CD14-positive monocyte (primary cell): ENCODE data around the gene AP2M1. TPM values are rescaled to one million over a fixed set of nuclear protein-coding genes. Genes with fewer than 3 reads are reported as not detected.
A peak's percentile ranks its signal among the peaks of the same experiment; 100 is the strongest.

Source experiments
- DNase-seq, 3 donors: peaks; one replicate each; pipeline ENCODE4 v3.0.0-alpha.2; 2011 to 2022
- H2AFZ ChIP-seq: 2 replicates; pipeline ENCODE4 v1.6.0; 2012; ENCODE audit warnings: mild to moderate bottlenecking, low read depth, low read length, inconsistent platforms; ENCODE audit not compliant: insufficient read depth, poor library complexity, severe bottlenecking
- H3K27ac ChIP-seq, 2 donors: 1 replicate in 1 of 2; 2 replicates in 1 of 2; pipeline ENCODE4 v1.5.1; 2012 to 2013; ENCODE audit warnings: low read length in 2 of 2, control low read depth in 1 of 2, inconsistent platforms in 1 of 2, low read depth in 1 of 2, mild to moderate bottlenecking in 1 of 2
- H3K27me3 ChIP-seq, 2 donors: one replicate each; pipeline versions ENCODE4 v1.6.0 to v1.6.1; 2011 to 2013; ENCODE audit warnings: low read length in 2 of 2; ENCODE audit not compliant: control insufficient read depth in 2 of 2, insufficient read depth in 2 of 2
- H3K36me3 ChIP-seq, 2 donors: replicated peaks in 1 of 2; 1 replicate in 1 of 2; 2 replicates in 1 of 2; pipeline versions ENCODE4 v1.5.1 to v1.6.1; 2012 to 2013; ENCODE audit warnings: low read length in 2 of 2, control low read depth in 1 of 2, inconsistent platforms in 1 of 2, mild to moderate bottlenecking in 1 of 2; ENCODE audit not compliant: insufficient read depth in 2 of 2, control insufficient read depth in 1 of 2
- H3K4me1 ChIP-seq, 2 donors: 1 replicate in 1 of 2; 2 replicates in 1 of 2; pipeline versions ENCODE4 v1.5.1 to v1.6.1; 2012 to 2013; ENCODE audit warnings: low read length in 2 of 2, control low read depth in 1 of 2, inconsistent platforms in 1 of 2, mild to moderate bottlenecking in 1 of 2, moderate library complexity in 1 of 2; ENCODE audit not compliant: insufficient read depth in 2 of 2, control insufficient read depth in 1 of 2
- H3K4me2 ChIP-seq: replicated peaks from 2 replicates; pipeline ENCODE3; 2012; ENCODE audit warnings: low read length, moderate library complexity, mild to moderate bottlenecking; ENCODE audit not compliant: poor library complexity, severe bottlenecking; ENCODE audit errors: extremely low read depth
- H3K4me3 ChIP-seq, 3 experiments: fragments of 200-600 bp in 1 of 3; sonication (generic) in 1 of 3; replicated peaks in 1 of 3; 1 replicate in 2 of 3; 2 replicates in 1 of 3; pipeline ENCODE4 v1.5.1; 2011 to 2013; ENCODE audit warnings: low read length in 3 of 3, mild to moderate bottlenecking in 3 of 3, control low read depth in 2 of 3, low read depth in 2 of 3, inconsistent platforms in 1 of 3, moderate library complexity in 1 of 3
- H3K79me2 ChIP-seq: 2 replicates; pipeline ENCODE4 v1.6.0; 2012; ENCODE audit warnings: mild to moderate bottlenecking, control low read depth, inconsistent platforms, low read length, moderate library complexity; ENCODE audit not compliant: insufficient read depth
- H3K9ac ChIP-seq: 2 replicates; pipeline ENCODE4 v1.6.0; 2017; ENCODE audit warnings: low read length, mild to moderate bottlenecking; ENCODE audit not compliant: insufficient read depth, poor library complexity, severe bottlenecking
- H3K9me3 ChIP-seq, 2 donors: replicated peaks in 1 of 2; 1 replicate in 1 of 2; 2 replicates in 1 of 2; pipeline versions ENCODE4 v1.5.1 to v1.6.1; 2012 to 2013; ENCODE audit warnings: low read length in 2 of 2, control low read depth in 1 of 2; ENCODE audit not compliant: control insufficient read depth in 1 of 2, insufficient read depth in 1 of 2
- H4K20me1 ChIP-seq: 2 replicates; pipeline ENCODE4 v1.6.0; 2012; ENCODE audit warnings: mild to moderate bottlenecking, low read length, control low read depth, moderate library complexity; ENCODE audit not compliant: insufficient read depth
- H3K27ac Mint-ChIP-seq, 7 donors: one replicate each; pipeline ENCODE4 v1.8.0; 2020; ENCODE audit warnings: mild to moderate bottlenecking in 7 of 7, mixed read lengths in 7 of 7, moderate library complexity in 6 of 7, inconsistent platforms in 2 of 7
- H3K27me3 Mint-ChIP-seq, 3 donors: one replicate each; pipeline ENCODE4 v1.8.0; 2021 to 2022; ENCODE audit warnings: low read depth in 3 of 3, mild to moderate bottlenecking in 3 of 3, mixed read lengths in 3 of 3, moderate library complexity in 3 of 3, inconsistent platforms in 1 of 3
- H3K36me3 Mint-ChIP-seq, 2 donors: one replicate each; pipeline ENCODE4 v1.8.0; 2020; ENCODE audit warnings: mixed read lengths in 2 of 2, inconsistent platforms in 1 of 2, mild to moderate bottlenecking in 1 of 2
- H3K4me1 Mint-ChIP-seq: one replicate; pipeline ENCODE4 v1.8.0; 2020; ENCODE audit warnings: mild to moderate bottlenecking, mixed read lengths
- H3K4me3 Mint-ChIP-seq, 2 donors: one replicate each; pipeline ENCODE4 v1.8.0; 2020; ENCODE audit warnings: mild to moderate bottlenecking in 2 of 2, mixed read lengths in 2 of 2, moderate library complexity in 1 of 2
- H3K9me3 Mint-ChIP-seq, 7 donors: one replicate each; pipeline ENCODE4 v1.8.0; 2020 to 2022; ENCODE audit warnings: mixed read lengths in 7 of 7, mild to moderate bottlenecking in 6 of 7, moderate library complexity in 6 of 7, inconsistent platforms in 2 of 7
- CTCF ChIP-seq: fragments of 200-600 bp; IDR thresholded peaks from one replicate; pipeline ENCODE4 v1.8.0; 2022; ENCODE audit warnings: antibody characterized with exemption, mild to moderate bottlenecking
- WGBS: methylation state at CpG from one replicate; pipeline ENCODE4 v1.1.5; 2013; ENCODE audit warnings: missing lambda C conversion rate; ENCODE audit not compliant: insufficient coverage; 5-methylcytosine and 5-hydroxymethylcytosine counted together
- intact Hi-C, 2 donors: fragments of 100-400 bp; cut with micrococcal nuclease; formaldehyde crosslinking; loops; one replicate each; pipeline versions ENCODE4 v1.15.0 to v1.15.1; 2023
- polyA plus RNA-seq, 3 donors: library from polyadenylated mRNA; depleted of rRNA in 1 of 3; unstranded in 2 of 3; stranded (reverse) in 1 of 3; fragments of 300-500 nt in 2 of 3; fragments of >200 nt in 1 of 3; fragmentation: Illumina TruSeq in 2 of 3; gene quantifications; 1 replicate in 2 of 3; 2 replicates in 1 of 3; pipeline ENCODE4 v1.2.3, GENCODE V29; 2012 to 2021

Gene AP2M1
- polyA plus RNA-seq, 3 donors = 283 to 327 (median 295) TPM

- peaks cover 8% of the 10 kb centered on the region for H3K4me1 Mint-ChIP-seq
- no peaks in the 10 kb centered on the region for H3K27me3 ChIP-seq
These were observed 9.9 kb upstream of the AP2M1 start for GRCh38 chr3:184164648-184165330.

GRCh38 chr3:184165543-184165942 is 9.1 kb upstream of the AP2M1 start:
- H3K4me2 ChIP-seq = no peak overlapping the region
- peaks cover 71 to 94% of the 10 kb centered on the region in 2 donors for H3K36me3 Mint-ChIP-seq
- H4K20me1 ChIP-seq = peaks cover 44% of the 10 kb centered on the region
- peaks cover 10% of the 10 kb centered on the region for H3K79me2 ChIP-seq
- peaks cover 70 to 83% of the 10 kb centered on the region in 2 donors for H3K36me3 ChIP-seq
- intact Hi-C loops = no loop called here
- no peak for TF ChIP-seq CTCF
- no peaks in the 10 kb centered on the region for H3K9me3 Mint-ChIP-seq
- peaks cover 4% of the 10 kb centered on the region for H3K4me1 Mint-ChIP-seq
- no peaks in the 10 kb centered on the region for H3K27me3 ChIP-seq
- no peak overlapping the region for H3K4me3 ChIP-seq
- H3K27ac Mint-ChIP-seq = no peak overlapping the region
- H3K4me3 Mint-ChIP-seq = no peak overlapping the region
- no peak overlapping the region for H3K9ac ChIP-seq
- no peak for DNase-seq
- no peaks in the 10 kb centered on the region for H3K4me1 ChIP-seq
- H3K27ac ChIP-seq = no peak overlapping the region
- no peaks in the 10 kb centered on the region for H3K27me3 Mint-ChIP-seq
- H3K9me3 ChIP-seq = no peaks in the 10 kb centered on the region
- 100% methylated on average over 1 of the region's 3 CpGs for WGBS
- no peak overlapping the region for H2AFZ ChIP-seq

More at GRCh38 chr3:184164648-184165330, 9.9 kb upstream of the AP2M1 start:
- H3K4me2 ChIP-seq = no peak overlapping the region
- H2AFZ ChIP-seq = no peak overlapping the region
- H3K9me3 ChIP-seq = no peaks in the 10 kb centered on the region
- peaks cover 66 to 75% of the 10 kb centered on the region in 2 donors for H3K36me3 ChIP-seq
- H3K9ac ChIP-seq = no peak overlapping the region
- no peak overlapping the region for H3K27ac ChIP-seq
- peaks cover 17% of the 10 kb centered on the region for H3K79me2 ChIP-seq
- Mint-ChIP-seq H3K4me3 (no peak overlapping the region), H3K36me3 (peaks cover 71 to 95% of the 10 kb centered on the region in 2 donors), H3K27ac (peak overlapping the region in 2 of 7 donors; percentile 20 to 63), H3K9me3 (no peaks in the 10 kb centered on the region), H3K27me3 (no peaks in the 10 kb centered on the region)
- DNase-seq = no peak
- no peak for TF ChIP-seq CTCF
- no peaks in the 10 kb centered on the region for H3K4me1 ChIP-seq
- 96% methylated on average over 12 of the region's 16 CpGs for WGBS
- intact Hi-C loops = no loop called here
- H3K4me3 ChIP-seq = no peak overlapping the region
- peaks cover 50% of the 10 kb centered on the region for H4K20me1 ChIP-seq
